Astrocyte of the hippocampus (primary cell): Measurements from ENCODE around the gene TCFL5.
A peak's percentile ranks its signal among the peaks of the same experiment; 100 is the strongest.

Experiments
- DNase-seq: peaks from one replicate; pipeline ENCODE4 v3.0.0; 2011; ENCODE audit warnings: low read depth, low spot score

TCFL5 gene

GRCh38 chr20:62799036-62799435 is 62.6 kb downstream of the TCFL5 start:
- DNase-seq, result no peak

GRCh38 chr20:62797671-62798532 is 63.7 kb downstream of the TCFL5 start:
- DNase-seq, result no peak

GRCh38 chr20:62796699-62797491 is 64.7 kb downstream of the TCFL5 start:
- DNase-seq, result no peak

GRCh38 chr20:62795023-62795761 is 66.4 kb downstream of the TCFL5 start:
- DNase-seq, result peak; percentile 65

- peak; percentile 98 for DNase-seq
Observed at GRCh38 chr20:62794007-62794724, 67.5 kb downstream of the TCFL5 start.

- DNase-seq, result no peak
Observed at GRCh38 chr20:62793757-62794006, 67.9 kb downstream of the TCFL5 start.

- no peak for DNase-seq
Observed at GRCh38 chr20:62792940-62793756, 68.5 kb downstream of the TCFL5 start.

- DNase-seq, result peak; percentile 73
Observed at GRCh38 chr20:62792182-62792939, 69.3 kb downstream of the TCFL5 start.

GRCh38 chr20:62791301-62792181 is 70.1 kb downstream of the TCFL5 start:
- peak; percentile 93 for DNase-seq
